Astrocyte of the cerebellum (primary cell): ENCODE results near the gene SMPD4.
"Not testable (repeated sequence)": the region's sequence is repeated elsewhere in the genome, so short reads cannot be mapped to it uniquely, and the experiment has no call there.

ENCODE experiments used
- DNase-seq: peaks from one replicate; pipeline ENCODE4 v3.0.0-alpha.2; 2011; ENCODE audit warnings: low read depth
- H3K4me3 ChIP-seq: 2 replicates; pipeline ENCODE4 v1.5.1; 2011; ENCODE audit warnings: mild to moderate bottlenecking, low read depth, low read length, moderate library complexity
- CTCF ChIP-seq: IDR thresholded peaks from 2 replicates; pipeline ENCODE4 v1.5.1; 2012; ENCODE audit warnings: low read length, low read depth, moderate library complexity, mild to moderate bottlenecking; ENCODE audit errors: missing control alignments
- in situ Hi-C: cut with HindIII; loops from 2 replicates; pipeline ENCODE4 v1.10.0; 2017; ENCODE audit warnings: low sequenced_read_pairs

SMPD4 gene

GRCh38 chr2:130183512-130184373 is 2.3 kb upstream of the SMPD4 start:
- TF ChIP-seq CTCF, result no peak
- in situ Hi-C loops, result no loop called here

GRCh38 chr2:130182826-130183511 is 1.6 kb upstream of the SMPD4 start:
- DNase-seq, in situ Hi-C loops: not testable (repeated sequence)
- peak overlapping the region; percentile 92 for H3K4me3 ChIP-seq

More at GRCh38 chr2:130183512-130184373, 2.3 kb upstream of the SMPD4 start:
- peak; percentile 22 for DNase-seq
- peak overlapping the region; percentile 92 for H3K4me3 ChIP-seq

GRCh38 chr2:130181880-130182682 is 679 bp upstream of the SMPD4 start, which contains the start of gene MZT2B:
Gene MZT2B, plus strand, starts transcription at chr2:130182262. Its CDS starts 21 bp downstream, at chr2:130182283.
- peak; percentile 64 for TF ChIP-seq CTCF
- in situ Hi-C loops, result not testable (repeated sequence)
- peak; percentile 33 for DNase-seq
- peak within 1 kb of the TSS; percentile 92 for H3K4me3 ChIP-seq

- in situ Hi-C loops, DNase-seq: not testable (repeated sequence)
- H3K4me3 ChIP-seq, result peak overlapping the region; percentile 92
These were observed 738 bp downstream of the SMPD4 start for GRCh38 chr2:130180404-130181324.

- in situ Hi-C loops, H3K4me3 ChIP-seq, DNase-seq: not testable (repeated sequence)
These were observed 6.5 kb downstream of the SMPD4 start for GRCh38 chr2:130174866-130175265.

GRCh38 chr2:130169896-130170295 is 11.5 kb downstream of the SMPD4 start:
- H3K4me3 ChIP-seq, result no peak overlapping the region
- DNase-seq, result no peak
- TF ChIP-seq CTCF, result no peak
- in situ Hi-C loops, result no loop called here

- in situ Hi-C loops, H3K4me3 ChIP-seq, DNase-seq: not testable (repeated sequence)
These were observed 12.2 kb downstream of the SMPD4 start for GRCh38 chr2:130169163-130169562.

GRCh38 chr2:130166611-130167010 is 14.8 kb downstream of the SMPD4 start:
- in situ Hi-C loops, H3K4me3 ChIP-seq, DNase-seq: not testable (repeated sequence)
